Non-pigmented ciliary epithelial cell (primary cell): ENCODE data around the gene CASP2.
"Not testable (repeated sequence)": the region's sequence is repeated elsewhere in the genome, so short reads cannot be mapped to it uniquely, and the experiment has no call there.

Source experiments
- DNase-seq: peaks from one replicate; pipeline ENCODE4 v3.0.0-alpha.2; 2010; ENCODE audit warnings: low read depth

The CASP2 gene

DNA sequence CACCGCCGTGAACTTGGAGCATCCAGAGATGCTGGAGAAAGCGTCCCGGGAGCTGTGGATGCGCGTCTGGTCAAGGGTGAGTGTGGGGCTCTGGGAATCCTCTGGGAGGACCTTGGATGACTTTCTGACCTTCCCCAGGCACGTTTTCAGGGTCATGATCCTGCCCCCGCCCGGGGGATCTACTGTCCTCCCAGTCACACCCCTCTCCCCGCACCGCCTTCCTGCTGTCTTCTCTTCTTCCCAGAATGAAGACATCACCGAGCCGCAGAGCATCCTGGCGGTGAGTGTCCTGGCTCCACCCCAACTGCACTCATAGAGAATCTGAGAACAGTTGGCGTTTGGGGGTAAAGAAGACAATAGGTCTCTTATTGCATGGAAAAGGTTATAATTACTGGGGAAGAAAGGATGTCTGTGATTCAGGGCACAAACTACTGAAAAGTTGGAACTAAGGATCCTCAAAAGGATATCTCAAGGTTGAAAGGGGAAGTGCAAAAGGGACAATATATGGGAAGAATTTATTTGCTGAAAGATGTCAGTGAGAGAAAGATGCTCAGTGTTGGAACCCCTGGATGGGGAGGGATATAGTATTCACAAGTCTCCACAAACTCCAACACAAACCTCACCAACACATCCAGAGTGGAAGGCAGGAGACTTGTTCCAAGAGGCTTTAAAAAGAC is 23.0 kb upstream of the CASP2 start:
- no peak for DNase-seq

DNA sequence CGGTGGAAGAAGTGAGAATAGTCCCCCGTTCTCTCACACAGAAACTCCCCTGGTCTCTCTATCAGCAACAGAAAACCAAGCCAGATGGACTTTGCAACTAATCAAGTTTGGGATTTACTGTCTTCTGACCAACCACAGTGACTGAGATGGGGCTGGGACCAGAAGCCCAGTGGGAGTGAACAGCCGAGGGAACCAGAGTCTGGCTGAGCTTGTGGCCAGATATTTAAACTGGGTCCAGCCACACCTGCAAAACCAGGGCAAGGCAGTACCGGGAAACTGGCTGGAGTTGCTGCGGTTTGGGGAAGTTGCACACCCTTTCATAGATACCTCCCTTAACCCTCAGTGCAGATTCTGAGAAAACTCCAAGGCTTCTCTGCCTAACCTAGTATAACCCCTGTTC is 18.9 kb upstream of the CASP2 start:
- no peak for DNase-seq

DNA sequence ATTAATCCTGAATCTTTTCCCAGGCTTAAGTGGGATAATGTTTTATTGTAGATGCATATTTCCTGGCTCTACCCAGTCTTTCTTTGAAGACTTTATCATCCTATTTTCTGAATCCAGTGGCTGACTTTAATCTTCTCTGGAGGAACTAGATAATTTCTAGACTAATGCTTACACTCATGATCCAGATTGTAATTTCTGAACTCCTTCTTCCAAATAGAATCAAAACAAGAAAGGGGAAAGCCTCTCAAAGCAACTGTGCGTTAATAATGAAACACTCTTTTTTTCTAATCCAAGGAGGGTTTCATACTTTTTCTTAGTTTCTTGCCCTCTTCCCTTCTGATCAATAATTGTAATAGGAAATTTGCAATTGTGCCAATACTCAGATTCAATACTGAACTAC is 16.9 kb upstream of the CASP2 start:
- DNase-seq = no peak

DNA sequence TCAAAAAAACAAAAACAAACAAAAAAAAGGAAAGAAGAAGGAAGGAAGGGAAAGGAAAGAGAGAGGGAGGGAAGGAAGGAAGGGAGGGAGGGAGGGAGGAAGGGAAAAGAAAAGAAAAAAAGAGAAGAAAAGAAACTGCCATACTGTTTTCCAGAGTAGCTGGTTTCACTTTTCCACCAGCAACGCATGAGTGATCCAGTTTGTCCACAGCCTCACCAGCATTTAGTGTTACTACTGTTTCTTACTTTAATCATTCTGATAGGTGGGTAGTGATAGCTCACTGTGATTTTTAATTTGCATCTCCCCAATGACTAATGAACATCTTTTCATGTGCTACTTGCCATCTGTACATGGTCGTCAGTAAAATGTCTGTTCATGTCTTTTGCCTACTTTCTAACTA is 15.3 kb upstream of the CASP2 start:
- DNase-seq = no peak

DNA sequence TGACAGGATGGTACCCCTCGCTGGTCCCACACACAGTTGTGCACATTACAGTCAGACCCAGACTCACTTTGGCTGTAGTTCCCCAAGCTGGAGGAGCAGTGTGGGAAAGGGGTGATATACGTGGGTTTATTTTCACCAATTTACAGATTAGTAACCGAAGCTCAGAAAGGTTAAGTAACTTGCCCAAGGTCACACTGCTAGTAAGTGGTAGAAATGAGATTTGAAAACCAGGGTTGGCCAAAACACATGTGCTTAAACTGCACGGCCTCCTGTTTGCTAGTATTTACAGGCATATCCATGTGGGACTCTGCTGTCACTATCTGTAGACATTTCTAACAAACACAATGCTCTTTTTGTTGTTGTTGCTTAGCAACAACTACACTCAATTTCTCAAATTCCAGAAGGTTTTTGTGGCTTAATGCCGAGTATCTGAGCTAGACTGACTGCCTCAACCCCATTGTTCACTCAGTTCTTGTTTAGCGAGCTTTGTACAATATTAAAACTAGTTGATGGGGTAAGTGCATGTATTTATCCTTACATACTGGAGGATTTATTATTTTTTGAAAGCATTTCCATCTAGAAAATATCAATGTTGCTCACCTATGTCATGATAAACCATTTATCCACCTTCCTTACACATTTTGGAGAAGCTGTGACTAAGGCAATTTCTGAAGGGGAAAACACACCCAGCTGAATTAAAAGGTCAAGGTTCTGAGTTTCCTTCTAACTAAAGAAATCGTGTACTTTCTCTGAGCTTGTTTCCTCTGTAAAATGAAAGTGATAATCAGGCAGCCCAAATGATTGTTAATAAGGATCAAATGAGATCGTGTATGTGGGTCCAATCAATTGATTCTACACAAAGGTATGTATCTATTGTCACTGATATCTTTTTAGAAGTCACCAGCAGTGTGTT is 8.7 kb upstream of the CASP2 start:
- no peak for DNase-seq

DNA sequence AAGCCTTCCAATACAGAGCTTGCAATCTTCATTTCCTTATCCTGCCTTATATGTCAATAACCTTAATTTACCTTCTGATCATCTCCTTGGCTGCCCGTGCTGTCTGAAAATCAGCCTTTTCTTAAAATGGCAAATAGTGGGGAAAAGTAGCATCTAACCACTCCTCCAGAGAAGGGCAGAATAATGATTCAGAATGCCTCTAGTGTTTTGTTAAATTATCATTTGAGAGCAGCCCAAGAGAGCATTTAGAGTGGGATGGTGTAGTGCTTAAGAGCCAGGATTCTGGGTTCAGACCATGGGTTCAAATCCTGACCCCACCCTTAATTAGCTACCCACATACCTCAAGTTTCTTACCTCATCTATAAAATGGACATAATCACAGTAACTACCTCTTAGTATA is 8.0 kb upstream of the CASP2 start:
- no peak for DNase-seq

DNA sequence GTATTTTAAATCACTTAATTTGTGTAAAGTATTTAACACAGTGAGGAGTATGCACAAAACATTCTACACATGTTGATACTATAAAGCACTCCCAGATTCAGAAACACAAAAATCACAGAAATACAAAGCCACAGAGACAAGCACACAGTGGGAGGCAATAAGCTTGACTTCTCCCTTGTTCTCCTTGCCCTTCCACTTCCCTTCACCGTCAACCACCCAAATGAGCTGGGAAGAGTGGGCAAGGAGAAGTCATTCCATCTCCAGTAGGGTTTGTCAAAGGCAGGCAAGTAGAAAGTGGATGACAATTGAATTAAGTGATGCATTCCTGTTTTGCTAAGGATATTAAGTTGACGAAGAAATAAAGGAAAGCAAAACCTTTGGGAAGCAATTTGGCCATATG is 7.6 kb upstream of the CASP2 start:
- no peak for DNase-seq

DNA sequence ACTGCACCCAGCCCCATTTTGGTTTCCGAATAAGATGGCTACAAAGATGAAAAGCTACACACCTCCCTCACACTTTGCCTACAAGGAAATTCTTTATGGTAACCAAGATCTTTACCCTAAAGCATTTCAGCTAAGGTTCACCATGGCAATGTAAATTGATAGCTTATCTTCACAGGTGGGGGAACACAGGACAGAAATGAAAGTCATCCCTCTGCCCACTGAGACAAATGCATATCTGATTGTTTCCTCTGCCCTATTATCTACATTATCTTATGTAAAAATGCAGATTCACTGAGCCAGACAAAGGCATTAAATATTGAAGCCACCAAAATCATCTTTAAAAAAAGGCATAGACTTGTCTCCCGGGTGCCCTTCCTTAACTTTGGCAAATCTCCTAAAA is 6.6 kb upstream of the CASP2 start:
- DNase-seq = no peak

DNA sequence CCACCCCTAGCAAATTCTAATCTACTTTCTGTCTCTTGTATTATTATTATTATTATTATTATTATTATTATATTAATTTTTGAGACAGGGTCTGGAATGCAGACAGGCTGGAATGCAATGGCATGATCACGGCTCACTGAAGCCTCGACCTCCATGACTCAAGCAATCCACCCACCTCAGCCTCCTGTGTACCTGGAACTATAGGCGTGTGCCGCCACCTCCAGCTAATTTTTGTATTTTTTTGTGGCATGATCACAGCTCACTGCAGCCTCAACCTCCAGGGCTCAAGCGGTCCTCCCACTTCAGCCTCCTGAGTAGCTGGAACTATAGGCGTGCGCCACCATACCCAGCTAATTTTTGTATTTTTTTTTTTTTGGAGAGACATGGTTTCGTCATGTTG is 6.0 kb upstream of the CASP2 start:
- DNase-seq = no peak

DNA sequence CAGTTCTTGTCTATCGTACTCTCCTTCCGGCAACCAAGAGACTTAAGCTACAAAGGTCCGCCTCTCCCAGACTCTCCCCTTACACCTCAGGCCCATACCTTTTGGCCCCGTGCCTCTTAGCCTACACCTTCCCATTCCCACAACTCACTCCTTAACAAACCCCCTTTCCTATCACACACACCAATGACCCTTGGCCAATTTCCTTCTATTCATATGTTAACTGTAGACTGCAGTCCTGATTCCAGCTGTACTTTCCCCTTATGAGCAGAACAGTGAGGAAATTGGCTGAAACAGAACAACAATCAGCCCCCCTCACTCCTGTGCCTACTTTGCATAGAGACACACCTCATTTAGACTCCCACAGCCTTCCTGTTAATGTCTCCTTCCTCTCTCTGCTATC is 4.8 kb upstream of the CASP2 start:
- no peak for DNase-seq

DNA sequence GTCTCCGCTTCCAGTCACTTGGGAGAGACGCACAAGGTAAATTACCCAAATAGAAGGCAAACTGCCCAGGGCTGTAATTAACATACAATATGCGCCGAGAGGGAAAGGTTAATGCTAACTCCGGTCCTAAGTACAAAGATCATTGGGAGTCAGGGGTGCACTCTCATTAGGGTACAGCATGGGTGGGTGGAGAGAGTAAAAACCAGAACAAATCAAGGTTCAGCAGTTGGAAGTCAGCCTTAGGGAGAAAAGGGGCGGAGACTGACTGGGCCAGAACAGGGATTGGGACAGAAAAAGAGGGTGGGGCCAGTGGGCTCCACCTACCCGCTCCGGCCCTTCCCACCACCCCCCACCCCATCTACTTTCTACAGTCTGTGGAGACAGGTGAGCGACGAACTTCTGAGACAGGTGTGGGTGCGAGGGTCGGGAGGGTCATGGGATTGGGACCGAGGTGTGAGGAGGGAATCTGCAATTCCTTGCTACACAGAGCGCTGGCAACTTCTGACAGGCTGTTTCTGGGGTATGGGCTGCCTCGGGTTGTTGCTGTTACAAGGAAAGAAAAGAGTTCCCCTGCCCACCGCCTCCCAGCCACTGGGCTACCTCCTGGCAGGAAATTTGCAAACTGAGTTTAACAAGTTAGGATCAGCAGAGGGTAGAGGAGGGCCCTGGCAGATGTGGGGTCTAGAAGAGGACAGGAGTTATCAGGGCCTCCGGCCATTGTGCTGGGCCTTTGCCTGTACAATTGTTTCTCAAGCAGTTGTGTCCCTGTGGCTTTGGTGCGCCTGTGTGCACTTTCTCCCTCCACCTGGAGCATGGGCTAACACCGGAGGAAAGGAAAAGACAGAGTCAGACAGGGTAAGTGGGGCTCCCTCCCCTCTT is 3.3 kb upstream of the CASP2 start, which contains the start of gene TMEM139:
TSS of gene TMEM139 (plus strand) at position 368 of the 879 bp plus-strand sequence. CDS start 1,000 bp downstream, outside the sequence.
- no peak for DNase-seq

DNA sequence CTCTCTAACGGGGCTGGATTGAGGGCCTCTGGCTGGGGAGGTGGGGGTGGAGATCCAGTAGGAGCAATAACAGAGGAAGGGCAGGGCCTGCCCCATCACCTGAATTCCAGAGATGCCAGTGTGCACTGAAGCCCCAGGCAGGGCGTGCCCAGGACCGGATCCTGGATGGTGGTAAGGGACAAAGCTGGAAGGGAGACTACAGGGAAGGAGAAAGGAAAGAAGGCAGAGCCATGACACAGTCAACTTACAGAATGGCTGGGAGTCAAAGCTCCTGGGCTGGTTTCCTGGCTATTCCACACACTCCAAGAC is 2.7 kb upstream of the CASP2 start:
- no peak for DNase-seq

DNA sequence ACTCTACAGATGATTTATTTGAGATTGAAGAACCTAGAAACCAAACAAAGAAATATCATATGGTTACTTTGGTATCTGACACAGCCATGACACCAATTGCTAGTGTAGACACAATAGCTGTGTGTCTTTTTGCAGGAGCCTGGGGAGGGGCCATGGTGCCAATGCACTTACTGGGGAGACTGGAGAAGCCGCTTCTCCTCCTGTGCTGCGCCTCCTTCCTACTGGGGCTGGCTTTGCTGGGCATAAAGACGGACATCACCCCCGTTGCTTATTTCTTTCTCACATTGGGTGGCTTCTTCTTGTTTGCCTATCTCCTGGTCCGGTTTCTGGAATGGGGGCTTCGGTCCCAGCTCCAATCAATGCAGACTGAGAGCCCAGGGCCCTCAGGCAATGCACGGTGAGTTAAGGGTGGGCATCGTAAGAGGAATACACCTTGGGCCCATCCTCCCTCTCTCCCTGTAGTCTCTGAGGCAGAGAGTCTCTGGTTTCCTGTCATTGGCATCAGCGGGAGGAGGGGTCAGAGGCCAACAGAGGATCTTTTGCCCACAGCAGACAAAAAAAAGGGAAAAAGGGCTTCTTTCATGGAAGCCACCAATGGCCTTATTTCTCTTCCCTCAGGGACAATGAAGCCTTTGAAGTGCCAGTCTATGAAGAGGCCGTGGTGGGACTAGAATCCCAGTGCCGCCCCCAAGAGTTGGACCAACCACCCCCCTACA is 2.2 kb upstream of the CASP2 start:
- no peak for DNase-seq

DNA sequence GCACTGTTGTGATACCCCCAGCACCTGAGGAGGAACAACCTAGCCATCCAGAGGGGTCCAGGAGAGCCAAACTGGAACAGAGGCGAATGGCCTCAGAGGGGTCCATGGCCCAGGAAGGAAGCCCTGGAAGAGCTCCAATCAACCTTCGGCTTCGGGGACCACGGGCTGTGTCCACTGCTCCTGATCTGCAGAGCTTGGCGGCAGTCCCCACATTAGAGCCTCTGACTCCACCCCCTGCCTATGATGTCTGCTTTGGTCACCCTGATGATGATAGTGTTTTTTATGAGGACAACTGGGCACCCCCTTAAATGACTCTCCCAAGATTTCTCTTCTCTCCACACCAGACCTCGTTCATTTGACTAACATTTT is 1.6 kb upstream of the CASP2 start:
- no peak for DNase-seq

DNA sequence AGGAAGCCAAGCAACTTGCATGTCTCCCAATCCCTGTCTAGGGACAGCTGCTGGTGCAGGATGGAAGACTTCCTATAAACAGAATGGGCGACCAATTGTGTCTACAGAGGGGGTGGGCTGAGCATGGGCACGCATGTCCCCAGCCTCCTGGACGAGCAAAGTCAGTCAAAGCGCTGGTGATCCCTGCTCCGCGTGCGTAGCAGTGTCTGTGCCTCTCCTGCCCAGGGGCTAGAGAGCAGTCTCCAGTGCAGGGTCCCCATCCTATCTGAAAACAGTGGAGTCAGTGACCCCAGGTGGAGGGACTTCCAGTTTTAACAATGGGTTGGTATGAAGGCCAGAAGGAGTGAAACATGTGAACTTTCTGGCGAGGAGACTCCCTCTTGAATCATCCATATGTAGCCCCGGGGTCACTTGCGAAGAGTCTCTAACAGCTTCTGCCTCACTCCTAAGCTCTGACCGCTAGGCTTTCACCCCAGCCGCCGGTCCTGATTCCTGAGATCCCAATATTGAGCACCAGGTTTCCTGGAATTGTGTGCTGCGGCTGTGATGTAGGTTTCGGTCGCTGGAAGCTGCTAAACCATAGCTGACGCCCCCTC is 714 bp upstream of the CASP2 start:
- DNase-seq = no peak

DNA sequence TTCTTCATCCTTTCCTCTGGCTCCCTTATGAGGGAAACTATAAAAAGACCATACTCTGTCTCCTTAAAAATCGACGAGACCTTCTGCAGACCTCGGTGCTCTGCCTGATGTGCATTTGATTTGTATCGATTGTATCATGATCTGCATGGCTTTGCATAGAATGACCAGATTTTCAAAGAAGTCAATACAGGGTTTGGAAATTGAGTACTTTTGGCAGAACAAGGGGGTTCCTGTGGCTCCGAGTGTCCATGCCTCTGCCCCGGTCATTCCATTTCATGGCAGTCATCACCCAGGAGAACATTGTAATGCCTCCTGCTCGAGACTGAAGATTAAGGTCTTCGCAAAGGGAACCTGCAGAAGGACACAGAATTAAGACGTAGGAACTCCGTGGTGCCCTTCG is 685 bp downstream of the CASP2 start:
- no peak for DNase-seq

DNA sequence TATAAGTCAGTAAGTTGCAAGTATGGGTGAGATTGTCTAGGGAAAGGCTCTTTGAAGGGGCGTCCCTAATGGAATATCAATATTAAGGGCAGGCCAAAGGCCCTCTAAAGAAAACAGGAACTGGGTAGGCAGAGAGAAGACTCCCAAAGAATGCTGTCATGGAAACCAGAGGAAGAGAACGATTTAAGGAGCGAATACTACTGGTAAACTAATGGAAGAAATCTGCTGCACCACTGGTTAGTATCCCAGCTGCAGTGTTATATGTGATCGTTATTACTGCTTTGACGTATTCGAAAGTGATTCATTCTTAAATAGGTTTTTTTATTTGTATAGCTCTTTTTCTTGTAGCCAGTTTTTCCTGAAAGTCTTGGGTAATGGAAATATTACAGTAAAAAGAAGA is 1.3 kb downstream of the CASP2 start:
- no peak for DNase-seq

DNA sequence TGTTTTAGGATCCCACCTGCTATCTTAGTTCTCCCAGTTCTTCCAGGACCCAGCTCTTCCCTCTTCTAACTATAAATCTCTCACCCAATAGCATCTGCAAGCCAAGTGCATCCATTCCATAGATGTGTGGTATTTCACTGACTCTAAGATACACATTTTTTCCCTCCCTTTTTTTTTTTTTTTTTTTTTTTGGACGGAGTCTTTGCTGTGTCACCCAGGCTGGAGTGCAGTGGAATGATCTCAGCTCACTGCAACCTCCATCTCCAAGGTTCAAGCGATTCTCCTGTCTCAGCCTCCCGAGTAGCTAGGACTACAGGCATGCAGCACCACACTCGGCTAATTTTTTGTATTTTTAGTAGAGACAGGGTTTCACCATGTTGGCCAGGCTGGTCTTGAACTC is 1.7 kb downstream of the CASP2 start:
- not testable (repeated sequence) for DNase-seq

DNA sequence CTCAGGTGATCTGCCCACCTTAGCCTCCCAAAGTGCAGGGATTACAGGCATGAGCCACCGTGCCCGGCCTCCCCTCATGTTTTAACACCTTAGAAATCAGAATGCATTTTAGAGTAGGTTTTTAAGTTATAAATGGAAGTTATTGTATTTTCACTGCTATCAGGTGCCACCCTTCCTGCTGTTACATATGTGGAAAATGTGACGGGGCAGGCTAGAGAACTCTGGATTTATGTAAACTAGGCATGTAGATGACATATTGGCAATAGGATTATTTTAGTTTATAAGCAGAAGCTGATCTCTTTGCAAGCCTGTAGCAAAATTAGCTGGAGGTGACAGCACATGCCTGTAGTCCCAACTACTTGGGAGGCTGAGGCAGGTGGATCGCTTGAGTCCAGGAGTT is 2.1 kb downstream of the CASP2 start:
- DNase-seq = no peak

DNA sequence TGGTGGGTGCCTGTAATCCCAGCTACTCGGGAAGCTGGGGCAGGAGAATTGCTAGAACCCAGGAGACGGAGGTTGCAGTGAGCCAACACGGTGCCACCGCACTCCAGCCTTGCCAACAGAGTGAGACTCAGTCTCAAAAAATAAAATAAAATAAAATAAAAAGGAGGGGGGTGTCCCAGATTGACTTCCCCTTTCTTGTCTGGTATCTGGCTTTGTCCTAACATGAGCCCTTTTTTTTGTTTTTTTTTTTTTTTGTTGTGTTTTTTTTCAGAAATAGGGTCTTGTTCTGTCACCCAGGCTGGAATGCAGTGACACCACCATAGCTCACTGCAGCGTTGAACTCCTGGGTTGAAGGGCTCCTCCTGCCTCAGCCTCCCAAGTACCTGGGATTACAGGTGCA is 4.7 kb downstream of the CASP2 start:
- no peak for DNase-seq

DNA sequence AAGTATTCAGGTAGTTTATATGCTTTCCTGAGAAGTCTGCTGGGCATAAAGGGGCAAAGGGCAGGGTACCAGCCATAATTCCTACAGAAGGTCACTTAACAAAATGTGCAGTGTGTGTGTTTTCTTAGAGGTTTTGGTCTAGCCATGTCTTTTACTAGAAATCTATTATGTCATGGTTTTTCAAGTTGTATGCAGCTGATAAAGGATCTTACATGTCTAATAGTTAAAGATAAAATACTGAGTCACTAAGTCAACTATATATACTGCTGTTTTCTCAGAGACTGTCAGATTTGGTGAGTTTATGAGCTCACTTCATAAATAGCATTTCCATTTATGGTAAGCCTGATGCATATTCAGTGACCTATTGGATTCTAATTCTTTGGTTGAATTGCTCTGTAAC is 7.7 kb downstream of the CASP2 start:
- no peak for DNase-seq

DNA sequence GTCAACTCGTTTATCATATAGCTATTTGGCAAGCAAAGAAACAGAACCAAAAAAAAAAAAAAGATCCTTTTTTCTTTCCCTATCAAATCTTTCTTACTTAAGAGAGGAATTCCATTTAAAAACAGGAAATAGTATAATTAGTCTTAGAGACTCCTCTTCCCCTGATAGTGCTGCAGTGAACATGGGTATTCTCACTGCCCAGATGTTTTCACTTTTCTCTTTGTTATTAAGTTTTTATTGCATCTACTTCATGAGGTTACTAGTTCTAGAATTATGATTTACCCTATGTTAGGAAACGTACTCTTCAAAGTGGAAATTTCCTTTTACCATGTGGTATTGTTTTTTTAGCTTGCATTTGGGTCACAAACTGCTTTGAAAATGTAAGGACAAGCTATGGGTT is 8.5 kb downstream of the CASP2 start:
- no peak for DNase-seq
